Activated CD4-positive, CD25-positive, alpha-beta regulatory T cell treated with anti-CD3 and anti-CD28 coated beads, Interleukin-2, amount 50 U/mL, for 16 hours (primary cell): ENCODE measurements around the gene TMEM88.

Experiments
- DNase-seq: peaks from one replicate; pipeline ENCODE4 v3.0.0-alpha.2; 2020; ENCODE audit warnings: low read depth, low spot score

The TMEM88 gene

DNA sequence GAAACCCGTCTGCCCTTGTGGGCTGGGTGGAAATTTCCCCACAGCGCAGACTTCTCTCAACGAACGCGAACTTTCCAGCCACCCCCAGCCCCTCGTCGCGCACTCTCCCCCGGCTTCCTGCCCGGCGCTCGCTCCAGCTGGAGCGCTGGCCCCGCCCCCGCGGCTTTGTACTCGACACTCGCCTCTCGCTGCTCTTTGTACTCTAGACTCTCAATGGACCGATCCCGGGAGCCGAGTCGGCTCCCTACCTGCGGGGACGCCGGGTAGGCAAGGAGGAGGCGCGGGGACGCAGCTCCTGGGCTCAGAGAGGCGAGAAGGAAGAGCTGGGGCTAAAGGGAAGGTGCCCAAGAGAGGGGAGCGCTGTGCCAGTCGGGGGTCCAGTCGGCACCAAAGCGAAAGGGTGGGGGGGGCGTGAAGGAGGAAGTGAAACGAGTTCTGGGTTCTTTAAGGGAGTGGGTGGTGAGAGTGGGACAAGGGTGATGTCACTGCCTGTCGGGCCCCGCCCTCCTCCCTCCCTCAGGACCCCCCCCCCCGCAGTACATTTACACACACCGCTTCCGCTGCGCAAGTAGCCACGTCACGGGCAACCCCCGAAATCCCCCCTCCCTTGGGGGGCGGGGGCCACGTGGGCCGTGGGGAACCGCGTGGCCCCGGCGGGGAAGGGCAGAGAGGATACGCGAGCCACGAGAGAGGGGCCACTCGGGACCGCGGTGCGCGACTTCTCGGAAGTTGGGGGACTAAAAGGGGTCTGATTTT is 11.2 kb upstream of the TMEM88 start:
- DNase-seq, result peak; percentile 88

DNA sequence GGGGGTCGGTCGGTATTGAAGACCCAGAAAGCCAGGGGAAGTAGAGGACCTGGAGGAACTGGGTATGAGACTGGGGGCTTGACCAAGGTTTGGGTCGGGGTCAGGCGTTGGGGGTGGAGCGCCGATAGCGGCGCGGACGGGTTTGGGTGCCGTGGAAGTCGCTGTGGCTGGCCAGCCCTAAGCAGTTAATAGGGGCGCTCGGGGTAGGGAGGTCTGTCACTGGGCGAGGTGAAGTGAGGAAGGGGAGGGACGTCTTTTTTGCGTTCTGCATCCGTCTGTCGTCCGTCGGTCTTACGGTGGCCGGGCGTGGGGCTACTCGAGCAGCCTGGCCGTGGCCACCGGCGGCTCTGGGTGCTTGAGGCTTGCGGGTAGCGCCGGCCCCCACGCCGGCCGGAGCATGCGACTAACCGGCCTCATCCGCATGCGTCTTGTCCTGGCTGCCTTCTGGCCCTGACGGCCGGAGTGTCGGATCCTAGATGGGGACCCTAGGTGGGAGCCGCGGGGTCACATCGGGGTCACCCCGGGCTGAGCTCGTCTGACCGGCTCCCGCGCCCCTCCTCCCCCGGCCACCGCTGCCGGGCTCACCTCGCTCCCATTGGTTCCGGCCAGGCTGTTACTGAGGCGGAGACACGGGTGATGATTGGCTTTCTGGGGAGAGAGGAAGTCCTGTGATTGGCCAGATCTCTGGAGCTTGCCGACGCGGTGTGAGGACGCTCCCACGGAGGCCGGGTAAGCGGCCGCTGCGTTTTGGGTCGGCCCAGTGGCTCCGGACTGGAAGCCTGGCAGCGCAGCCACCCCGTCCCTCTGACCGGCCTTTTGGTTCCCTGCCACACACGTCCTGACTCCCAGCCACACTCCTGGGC is 10.3 kb upstream of the TMEM88 start:
- DNase-seq, result peak; percentile 81

DNA sequence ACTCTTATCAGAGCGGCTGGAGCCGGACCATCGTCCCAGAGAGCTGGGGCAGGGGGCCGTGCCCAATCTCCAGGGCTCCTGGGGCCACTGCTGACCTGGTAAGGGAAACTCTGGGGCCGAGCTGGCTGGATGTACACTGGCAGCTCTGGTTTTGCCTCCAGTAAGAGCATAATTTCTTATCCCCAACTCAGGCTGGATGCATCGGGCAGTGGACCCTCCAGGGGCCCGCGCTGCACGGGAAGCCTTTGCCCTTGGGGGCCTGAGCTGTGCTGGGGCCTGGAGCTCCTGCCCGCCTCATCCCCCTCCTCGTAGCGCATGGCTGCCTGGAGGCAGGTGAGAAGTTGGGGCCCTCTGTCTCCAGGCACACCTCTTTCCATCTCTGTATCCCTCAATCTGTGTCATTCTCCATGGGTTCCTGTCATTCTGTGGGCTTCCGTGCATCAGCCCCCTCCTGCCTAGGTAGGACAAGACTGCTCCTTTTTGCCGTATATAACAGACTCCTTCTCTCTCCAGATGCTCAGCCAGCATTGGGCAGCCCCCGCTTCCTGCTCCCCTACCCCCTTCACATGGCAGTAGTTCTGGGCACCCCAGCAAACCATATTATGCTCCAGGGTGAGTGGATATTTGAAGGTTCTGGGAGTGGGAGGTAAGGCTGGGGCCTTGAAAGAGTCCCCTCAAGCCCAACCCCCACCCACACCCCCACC is 9.4 kb upstream of the TMEM88 start:
- DNase-seq, result no peak

GRCh38 chr17:7846063-7846735 is 8.7 kb upstream of the TMEM88 start:
- DNase-seq, result no peak

- DNase-seq, result no peak
Measured at GRCh38 chr17:7846765-7847661, 7.9 kb upstream of the TMEM88 start.

DNA sequence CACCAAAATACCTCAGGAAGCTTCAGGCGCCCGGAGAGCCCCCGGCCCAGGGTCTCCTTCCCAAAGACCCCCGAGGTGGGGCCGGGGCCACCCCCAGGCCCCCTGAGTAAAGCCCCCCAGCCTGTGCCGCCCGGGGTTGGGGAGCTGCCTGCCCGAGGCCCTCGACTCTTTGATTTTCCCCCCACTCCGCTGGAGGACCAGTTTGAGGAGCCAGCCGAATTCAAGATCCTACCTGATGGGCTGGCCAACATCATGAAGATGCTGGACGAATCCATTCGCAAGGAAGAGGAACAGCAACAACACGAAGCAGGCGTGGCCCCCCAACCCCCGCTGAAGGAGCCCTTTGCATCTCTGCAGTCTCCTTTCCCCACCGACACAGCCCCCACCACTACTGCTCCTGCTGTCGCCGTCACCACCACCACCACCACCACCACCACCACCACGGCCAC is 6.7 kb upstream of the TMEM88 start:
- no peak for DNase-seq

DNA sequence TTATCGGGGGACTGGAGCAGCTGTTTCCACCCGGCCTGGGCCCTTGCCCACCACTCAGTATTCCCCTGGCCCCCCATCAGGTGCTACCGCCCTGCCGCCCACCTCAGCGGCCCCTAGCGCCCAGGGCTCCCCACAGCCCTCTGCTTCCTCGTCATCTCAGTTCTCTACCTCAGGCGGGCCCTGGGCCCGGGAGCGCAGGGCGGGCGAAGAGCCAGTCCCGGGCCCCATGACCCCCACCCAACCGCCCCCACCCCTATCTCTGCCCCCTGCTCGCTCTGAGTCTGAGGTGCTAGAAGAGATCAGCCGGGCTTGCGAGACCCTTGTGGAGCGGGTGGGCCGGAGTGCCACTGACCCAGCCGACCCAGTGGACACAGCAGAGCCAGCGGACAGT is 6.1 kb upstream of the TMEM88 start:
- no peak for DNase-seq

DNA sequence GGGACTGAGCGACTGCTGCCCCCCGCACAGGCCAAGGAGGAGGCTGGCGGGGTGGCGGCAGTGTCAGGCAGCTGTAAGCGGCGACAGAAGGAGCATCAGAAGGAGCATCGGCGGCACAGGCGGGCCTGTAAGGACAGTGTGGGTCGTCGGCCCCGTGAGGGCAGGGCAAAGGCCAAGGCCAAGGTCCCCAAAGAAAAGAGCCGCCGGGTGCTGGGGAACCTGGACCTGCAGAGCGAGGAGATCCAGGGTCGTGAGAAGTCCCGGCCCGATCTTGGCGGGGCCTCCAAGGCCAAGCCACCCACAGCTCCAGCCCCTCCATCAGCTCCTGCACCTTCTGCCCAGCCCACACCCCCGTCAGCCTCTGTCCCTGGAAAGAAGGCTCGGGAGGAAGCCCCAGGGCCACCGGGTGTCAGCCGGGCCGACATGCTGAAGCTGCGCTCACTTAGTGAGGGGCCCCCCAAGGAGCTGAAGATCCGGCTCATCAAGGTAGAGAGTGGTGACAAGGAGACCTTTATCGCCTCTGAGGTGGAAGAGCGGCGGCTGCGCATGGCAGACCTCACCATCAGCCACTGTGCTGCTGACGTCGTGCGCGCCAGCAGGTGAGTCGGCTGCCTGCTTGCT is 5.6 kb upstream of the TMEM88 start:
- DNase-seq, result no peak

DNA sequence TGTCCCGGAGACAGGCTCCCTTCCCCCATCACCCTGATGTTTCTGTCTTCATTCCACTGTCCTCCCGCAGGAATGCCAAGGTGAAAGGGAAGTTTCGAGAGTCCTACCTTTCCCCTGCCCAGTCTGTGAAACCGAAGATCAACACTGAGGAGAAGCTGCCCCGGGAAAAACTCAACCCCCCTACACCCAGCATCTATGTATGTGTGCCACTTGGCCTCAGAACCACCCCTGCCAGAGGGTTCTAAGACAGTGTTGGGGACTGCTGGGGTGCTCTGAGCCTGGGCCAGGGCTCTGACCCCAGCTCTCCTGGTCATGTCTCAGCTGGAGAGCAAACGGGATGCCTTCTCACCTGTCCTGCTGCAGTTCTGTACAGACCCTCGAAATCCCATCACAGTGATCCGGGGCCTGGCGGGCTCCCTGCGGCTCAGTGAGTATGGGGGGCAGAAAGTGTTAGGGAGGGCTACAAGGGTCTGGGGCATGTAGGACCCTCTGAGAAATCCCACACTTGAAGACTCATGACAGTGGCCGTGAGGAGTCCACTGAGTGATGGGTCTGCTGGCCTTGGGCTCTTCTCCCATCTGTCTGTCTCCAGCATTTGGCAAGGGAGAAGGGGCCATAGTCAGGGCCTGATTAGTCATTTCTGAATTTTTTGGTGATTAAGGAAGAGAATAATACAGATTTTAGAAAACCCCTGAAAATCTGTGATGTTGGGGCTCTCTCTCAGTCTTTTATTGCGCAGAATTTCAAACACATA is 4.9 kb upstream of the TMEM88 start:
- DNase-seq, result no peak

- DNase-seq, result no peak
Measured at GRCh38 chr17:7850701-7851437, 4.0 kb upstream of the TMEM88 start.

GRCh38 chr17:7851438-7852261 is 3.2 kb upstream of the TMEM88 start:
- peak; percentile 86 for DNase-seq

- DNase-seq, result no peak
Measured at GRCh38 chr17:7852262-7852670, 2.6 kb upstream of the TMEM88 start.

DNA sequence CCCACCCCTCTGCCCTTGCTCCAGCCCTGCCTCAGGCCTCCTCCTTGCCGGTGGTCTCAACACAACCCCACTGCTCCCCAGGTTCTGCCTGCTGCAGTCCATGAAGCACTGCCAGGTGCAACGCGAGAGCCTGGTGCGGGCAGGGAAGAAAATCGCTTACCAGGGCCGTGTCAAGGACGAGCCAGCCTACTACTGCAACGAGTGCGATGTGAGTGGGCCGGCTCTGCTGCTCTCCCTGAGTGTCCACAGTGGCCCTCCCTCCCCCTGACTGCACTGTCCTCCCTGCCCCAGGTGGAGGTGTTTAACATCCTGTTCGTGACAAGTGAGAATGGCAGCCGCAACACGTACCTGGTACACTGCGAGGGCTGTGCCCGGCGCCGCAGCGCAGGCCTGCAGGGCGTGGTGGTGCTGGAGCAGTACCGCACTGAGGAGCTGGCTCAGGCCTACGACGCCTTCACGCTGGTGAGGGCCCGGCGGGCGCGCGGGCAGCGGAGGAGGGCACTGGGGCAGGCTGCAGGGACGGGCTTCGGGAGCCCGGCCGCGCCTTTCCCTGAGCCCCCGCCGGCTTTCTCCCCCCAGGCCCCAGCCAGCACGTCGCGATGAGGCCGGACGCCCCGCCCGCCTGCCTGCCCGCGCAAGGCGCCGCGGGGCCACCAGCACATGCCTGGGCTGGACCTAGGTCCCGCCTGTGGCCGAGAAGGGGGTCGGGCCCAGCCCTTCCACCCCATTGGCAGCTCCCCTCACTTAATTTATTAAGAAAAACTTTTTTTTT is 1.8 kb upstream of the TMEM88 start:
- no peak for DNase-seq

DNA sequence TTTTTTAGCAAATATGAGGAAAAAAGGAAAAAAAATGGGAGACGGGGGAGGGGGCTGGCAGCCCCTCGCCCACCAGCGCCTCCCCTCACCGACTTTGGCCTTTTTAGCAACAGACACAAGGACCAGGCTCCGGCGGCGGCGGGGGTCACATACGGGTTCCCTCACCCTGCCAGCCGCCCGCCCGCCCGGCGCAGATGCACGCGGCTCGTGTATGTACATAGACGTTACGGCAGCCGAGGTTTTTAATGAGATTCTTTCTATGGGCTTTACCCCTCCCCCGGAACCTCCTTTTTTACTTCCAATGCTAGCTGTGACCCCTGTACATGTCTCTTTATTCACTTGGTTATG is 1.2 kb upstream of the TMEM88 start:
- no peak for DNase-seq

DNA sequence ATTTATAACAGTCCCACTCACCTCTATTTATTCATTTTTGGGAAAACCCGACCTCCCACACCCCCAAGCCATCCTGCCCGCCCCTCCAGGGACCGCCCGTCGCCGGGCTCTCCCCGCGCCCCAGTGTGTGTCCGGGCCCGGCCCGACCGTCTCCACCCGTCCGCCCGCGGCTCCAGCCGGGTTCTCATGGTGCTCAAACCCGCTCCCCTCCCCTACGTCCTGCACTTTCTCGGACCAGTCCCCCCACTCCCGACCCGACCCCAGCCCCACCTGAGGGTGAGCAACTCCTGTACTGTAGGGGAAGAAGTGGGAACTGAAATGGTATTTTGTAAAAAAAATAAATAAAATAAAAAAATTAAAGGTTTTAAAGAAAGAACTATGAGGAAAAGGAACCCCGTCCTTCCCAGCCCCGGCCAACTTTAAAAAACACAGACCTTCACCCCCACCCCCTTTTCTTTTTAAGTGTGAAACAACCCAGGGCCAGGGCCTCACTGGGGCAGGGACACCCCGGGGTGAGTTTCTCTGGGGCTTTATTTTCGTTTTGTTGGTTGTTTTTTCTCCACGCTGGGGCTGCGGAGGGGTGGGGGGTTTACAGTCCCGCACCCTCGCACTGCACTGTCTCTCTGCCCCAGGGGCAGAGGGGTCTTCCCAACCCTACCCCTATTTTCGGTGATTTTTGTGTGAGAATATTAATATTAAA is 638 bp upstream of the TMEM88 start:
- no peak for DNase-seq

- DNase-seq, result no peak
Measured at GRCh38 chr17:7855660-7856010, 769 bp downstream of the TMEM88 start.
